ENCODE results near the gene TLR1.
"Not testable (repeated sequence)": the region's sequence is repeated elsewhere in the genome, so short reads cannot be mapped to it uniquely, and the experiment has no call there.

- not testable (repeated sequence) for TF ChIP-seq POLR2A (IDR thresholded peaks at IDR 0.05; ENCODE audit: low read depth, low read length); TAF1 (IDR thresholded peaks at IDR 0.05; ENCODE audit: borderline replicate concordance, low read depth, low read length)
Observed at GRCh38 chr4:38806251-38806650, 1.7 kb upstream of the TLR1 start.
